ENCODE measurements around the gene BIN1. TPM values are rescaled to one million over a fixed set of nuclear protein-coding genes. Genes with fewer than 3 reads are reported as not detected.

The BIN1 gene
- polyA plus RNA-seq, 1 donor (not counting 4 experiments of a cell fraction or from before 2014, with no cell fraction given): 5.4 TPM

GRCh38 chr2:127089478-127090235 lies 17.3 kb downstream of the BIN1 start:
- Histone ChIP-seq H3K4me1 (ENCODE audit: control insufficient read depth, extremely low read depth, insufficient read depth, low read length) (peaks cover 16% of the 10 kb centered on the region), H4K20me1 (ENCODE audit: control insufficient read depth, extremely low read depth, insufficient read depth, low read length) (peaks cover 4% of the 10 kb centered on the region), H3K9ac (ENCODE audit: control insufficient read depth, extremely low read depth, insufficient read depth, low read length) (no peak overlapping the region), H3K4me3 (ENCODE audit: control insufficient read depth in 2 of 3, extremely low read depth in 1 of 3, insufficient read depth in 2 of 3, low read depth in 1 of 3, low read length in 3 of 3) (no peak overlapping the region), H3K27me3 (ENCODE audit: control insufficient read depth, extremely low read depth, insufficient read depth, low read length) (no peaks in the 10 kb centered on the region), H3K79me2 (ENCODE audit: control insufficient read depth, insufficient read depth, low read length) (no peaks in the 10 kb centered on the region), H3K4me2 (ENCODE audit: control insufficient read depth, extremely low read depth, insufficient read depth, low read depth, low read length) (no peak overlapping the region), H3K9me3 (ENCODE audit: control insufficient read depth, low read depth, low read length) (no peaks in the 10 kb centered on the region), H3K36me3 (ENCODE audit: control insufficient read depth in 2 of 2, extremely low read depth in 1 of 2, insufficient read depth in 2 of 2, low read length in 2 of 2) (no peaks in the 10 kb centered on the region), H2AFZ (ENCODE audit: control insufficient read depth, low read length) (no peak overlapping the region), H3K9me1 (ENCODE audit: control insufficient read depth, extremely low read depth, insufficient read depth, low read length) (peaks cover 2% of the 10 kb centered on the region), H3K27ac (ENCODE audit: control insufficient read depth, insufficient read depth, low read length) (no peak overlapping the region)
- no peak for DNase-seq (ENCODE audit: low read depth, low spot score)
- no peak for FAIRE-seq
- TF ChIP-seq CTCF (optimal IDR thresholded peaks at IDR 0.05 in 1 of 3, IDR thresholded peaks at IDR 0.05 in 1 of 3, conservative IDR thresholded peaks at IDR 0.05 in 1 of 3; ENCODE audit: extremely low read depth in 1 of 3, insufficient read depth in 2 of 3, low read length in 3 of 3): no peak
- no peak for TF ChIP-seq EZH2 (IDR thresholded peaks at IDR 0.05; ENCODE audit: low read length)
- dilution Hi-C loops (cut with MboI; ENCODE audit: extremely low pct_ligation_motif_present, low sequenced_read_pairs): no loop called here

GRCh38 chr2:127088706-127089105 lies 18.2 kb downstream of the BIN1 start:
- no peak for DNase-seq (ENCODE audit: low read depth, low spot score)
- no peak overlapping the region for H3K27ac ChIP-seq (ENCODE audit: control insufficient read depth, insufficient read depth, low read length)
- no peaks in the 10 kb centered on the region for H3K79me2 ChIP-seq (ENCODE audit: control insufficient read depth, insufficient read depth, low read length)
- H3K4me2 ChIP-seq (ENCODE audit: control insufficient read depth, extremely low read depth, insufficient read depth, low read depth, low read length): no peak overlapping the region
- H4K20me1 ChIP-seq (ENCODE audit: control insufficient read depth, extremely low read depth, insufficient read depth, low read length): peaks cover 4% of the 10 kb centered on the region
- no peak overlapping the region for H3K9ac ChIP-seq (ENCODE audit: control insufficient read depth, extremely low read depth, insufficient read depth, low read length)
- TF ChIP-seq CTCF (optimal IDR thresholded peaks at IDR 0.05 in 1 of 3, IDR thresholded peaks at IDR 0.05 in 1 of 3, conservative IDR thresholded peaks at IDR 0.05 in 1 of 3; ENCODE audit: extremely low read depth in 1 of 3, insufficient read depth in 2 of 3, low read length in 3 of 3) (no peak), EZH2 (IDR thresholded peaks at IDR 0.05; ENCODE audit: low read length) (no peak)
- no peak overlapping the region for H3K4me3 ChIP-seq (ENCODE audit: control insufficient read depth in 2 of 3, extremely low read depth in 1 of 3, insufficient read depth in 2 of 3, low read depth in 1 of 3, low read length in 3 of 3)
- H3K27me3 ChIP-seq (ENCODE audit: control insufficient read depth, extremely low read depth, insufficient read depth, low read length): no peaks in the 10 kb centered on the region
- no peak for FAIRE-seq
- no peaks in the 10 kb centered on the region for H3K36me3 ChIP-seq (ENCODE audit: control insufficient read depth in 2 of 2, extremely low read depth in 1 of 2, insufficient read depth in 2 of 2, low read length in 2 of 2)
- dilution Hi-C loops (cut with MboI; ENCODE audit: extremely low pct_ligation_motif_present, low sequenced_read_pairs): no loop called here
- no peak overlapping the region for H2AFZ ChIP-seq (ENCODE audit: control insufficient read depth, low read length)
- H3K9me3 ChIP-seq (ENCODE audit: control insufficient read depth, low read depth, low read length): no peaks in the 10 kb centered on the region
- H3K9me1 ChIP-seq (ENCODE audit: control insufficient read depth, extremely low read depth, insufficient read depth, low read length): peaks cover 2% of the 10 kb centered on the region
- H3K4me1 ChIP-seq (ENCODE audit: control insufficient read depth, extremely low read depth, insufficient read depth, low read length): peaks cover 21% of the 10 kb centered on the region
